ENCODE measurements around the gene AGMAT. TPM values are rescaled to one million over a fixed set of nuclear protein-coding genes. Genes with fewer than 3 reads are reported as not detected.
A peak's percentile ranks its signal among the peaks of the same experiment; 100 is the strongest.

AGMAT gene, protein sequence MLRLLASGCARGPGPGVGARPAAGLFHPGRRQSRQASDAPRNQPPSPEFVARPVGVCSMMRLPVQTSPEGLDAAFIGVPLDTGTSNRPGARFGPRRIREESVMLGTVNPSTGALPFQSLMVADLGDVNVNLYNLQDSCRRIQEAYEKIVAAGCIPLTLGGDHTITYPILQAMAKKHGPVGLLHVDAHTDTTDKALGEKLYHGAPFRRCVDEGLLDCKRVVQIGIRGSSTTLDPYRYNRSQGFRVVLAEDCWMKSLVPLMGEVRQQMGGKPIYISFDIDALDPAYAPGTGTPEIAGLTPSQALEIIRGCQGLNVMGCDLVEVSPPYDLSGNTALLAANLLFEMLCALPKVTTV
- polyA plus RNA-seq (2013, experiment 1 of 2): 0.40 TPM
- 0.33 TPM for polyA plus RNA-seq (2013, experiment 2 of 2)

DNA sequence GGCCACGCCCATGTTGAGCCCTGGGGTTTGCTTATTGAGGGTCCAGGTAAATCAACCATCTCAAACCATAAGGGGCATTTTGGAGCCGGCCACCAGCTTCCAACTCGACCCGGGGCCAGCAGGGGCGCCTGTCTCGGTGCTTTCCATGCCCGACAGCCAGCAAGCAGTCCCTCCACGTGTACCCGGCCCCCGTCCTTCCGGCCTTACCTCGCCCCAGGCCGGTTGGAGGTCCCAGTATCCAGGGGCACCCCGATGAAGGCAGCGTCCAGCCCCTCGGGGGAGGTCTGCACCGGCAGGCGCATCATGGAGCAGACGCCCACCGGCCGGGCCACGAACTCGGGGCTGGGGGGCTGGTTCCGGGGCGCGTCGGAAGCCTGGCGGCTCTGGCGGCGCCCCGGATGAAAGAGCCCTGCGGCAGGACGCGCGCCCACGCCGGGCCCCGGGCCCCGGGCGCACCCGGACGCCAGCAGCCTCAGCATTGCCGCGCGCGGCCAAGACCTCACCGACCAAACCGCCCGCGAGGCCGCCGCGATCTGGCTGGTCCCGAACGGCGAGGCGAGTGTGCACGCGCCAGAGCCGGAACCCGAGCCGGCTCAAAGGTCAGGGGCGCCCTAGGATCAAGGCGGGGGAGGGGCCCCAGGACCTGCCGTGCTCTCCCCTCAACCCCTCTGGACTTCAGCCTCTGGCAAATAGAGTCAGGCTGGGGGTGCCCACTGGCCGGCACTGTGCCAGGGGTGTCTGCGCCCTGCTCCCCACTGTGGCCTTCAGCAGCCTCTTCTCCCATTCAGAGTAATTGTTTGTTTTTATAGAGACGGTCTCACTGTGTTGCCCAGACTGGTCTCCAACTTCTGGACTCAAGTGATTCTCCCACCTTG lies at the start of gene AGMAT:
Gene AGMAT, minus strand, starts transcription at position 563 of the 875 bp plus-strand sequence. Its CDS starts 84 bp downstream, at position 479.
- H2AK5ac ChIP-seq (ENCODE audit: low read depth, low read length): no peak within 1 kb of the TSS
- H3K27me3 ChIP-seq (ENCODE audit: control insufficient read depth in 3 of 3, insufficient read depth in 3 of 3, low read depth in 1 of 3, low read length in 3 of 3): peaks cover 0 to 10% (median 0%) of the 10 kb centered on the region in 3 experiments
- DNase-seq (ENCODE audit: low spot score): no peak
- H3K4me3 ChIP-seq (ENCODE audit: low read length in 2 of 2): peak within 1 kb of the TSS; percentile 38 to 79
- no peak within 1 kb of the TSS for H2BK12ac ChIP-seq (ENCODE audit: low read length)
- H3K9me3 ChIP-seq (replicated peaks in 1 of 2; ENCODE audit: control insufficient read depth in 2 of 2, insufficient read depth in 1 of 2, low read depth in 1 of 2, low read length in 2 of 2): no peaks in the 10 kb centered on the region
- peak within 1 kb of the TSS; percentile 85 for H2BK15ac ChIP-seq (ENCODE audit: low read length)
- H3K36me3 ChIP-seq (replicated peaks in 1 of 2; ENCODE audit: control insufficient read depth in 2 of 2, insufficient read depth in 2 of 2, low read length in 2 of 2): no peaks in the 10 kb centered on the region
- peak within 1 kb of the TSS; percentile 95 for H3K18ac ChIP-seq (ENCODE audit: low read length)
- peak within 1 kb of the TSS; percentile 94 for H2AFZ ChIP-seq (ENCODE audit: low read length)
- no peak within 1 kb of the TSS for H3K4ac ChIP-seq (ENCODE audit: low read length)
- peak within 1 kb of the TSS; percentile 80 for H3K4me2 ChIP-seq (ENCODE audit: insufficient read depth, low read length, poor library complexity, severe bottlenecking)
- no CpG with 5 or more reads among the region's 68 CpGs for WGBS, 2 donors (ENCODE audit: extremely low coverage in 2 of 2, insufficient read length in 2 of 2, insufficient replicate concordance in 1 of 2)
- H3K27ac ChIP-seq (replicated peaks; ENCODE audit: low read length): no peak within 1 kb of the TSS
- H4K8ac ChIP-seq (ENCODE audit: low read depth, low read length): no peak within 1 kb of the TSS
- no peaks in the 10 kb centered on the region for H3K79me1 ChIP-seq (ENCODE audit: low read depth, low read length)
- H3K4me1 ChIP-seq (ENCODE audit: control insufficient read depth in 2 of 2, insufficient read depth in 1 of 2, low read depth in 1 of 2, low read length in 2 of 2): peaks cover 2 to 3% of the 10 kb centered on the region in 2 donors
- peak within 1 kb of the TSS; percentile 38 for H4K91ac ChIP-seq (ENCODE audit: low read depth, low read length, poor library complexity)
- H3K9ac ChIP-seq (ENCODE audit: low read depth, low read length, poor library complexity): peak within 1 kb of the TSS; percentile 30
- H2BK5ac ChIP-seq (ENCODE audit: low read length): no peak within 1 kb of the TSS
- H3K23ac ChIP-seq (ENCODE audit: low read depth, low read length, poor library complexity): peak within 1 kb of the TSS; percentile 3
- peak within 1 kb of the TSS; percentile 61 for H2BK120ac ChIP-seq (ENCODE audit: low read depth, low read length)
- peak within 1 kb of the TSS; percentile 94 for H3K14ac ChIP-seq (ENCODE audit: low read length)

DNA sequence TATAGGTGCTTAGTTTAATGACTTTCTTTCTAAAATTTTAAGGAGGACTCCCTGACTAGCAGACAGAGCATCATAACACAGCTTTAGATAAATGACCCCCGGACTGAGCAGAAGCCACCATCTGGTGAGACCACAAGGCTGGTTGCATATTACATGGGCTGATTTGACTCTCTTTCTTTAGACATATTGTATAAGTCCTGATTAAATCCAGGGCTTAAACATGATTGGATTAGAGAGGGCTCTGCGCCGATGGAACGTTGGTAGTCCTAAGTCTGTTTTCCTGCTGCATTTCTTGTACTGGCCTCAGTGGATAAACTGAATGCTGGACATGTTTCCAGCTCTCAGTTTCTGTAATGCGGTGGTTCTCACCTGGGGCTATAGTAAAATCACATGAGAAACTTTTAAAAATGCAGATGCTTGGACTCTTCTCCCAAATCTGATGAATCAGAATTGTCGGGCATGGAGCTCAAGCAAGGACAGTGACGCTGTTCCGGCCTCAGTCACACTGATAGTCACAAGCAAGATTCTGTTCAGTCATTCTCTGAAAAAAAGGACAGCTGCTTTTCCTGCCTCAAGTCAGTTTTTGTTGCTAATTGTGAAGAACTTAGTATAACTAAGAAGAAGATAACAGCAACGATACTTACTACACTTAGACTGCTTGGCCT lies 49.0 kb upstream of the AGMAT start:
- Histone ChIP-seq H2AFZ (ENCODE audit: low read length) (no peak overlapping the region), H3K14ac (ENCODE audit: low read length) (no peak overlapping the region)

DNA sequence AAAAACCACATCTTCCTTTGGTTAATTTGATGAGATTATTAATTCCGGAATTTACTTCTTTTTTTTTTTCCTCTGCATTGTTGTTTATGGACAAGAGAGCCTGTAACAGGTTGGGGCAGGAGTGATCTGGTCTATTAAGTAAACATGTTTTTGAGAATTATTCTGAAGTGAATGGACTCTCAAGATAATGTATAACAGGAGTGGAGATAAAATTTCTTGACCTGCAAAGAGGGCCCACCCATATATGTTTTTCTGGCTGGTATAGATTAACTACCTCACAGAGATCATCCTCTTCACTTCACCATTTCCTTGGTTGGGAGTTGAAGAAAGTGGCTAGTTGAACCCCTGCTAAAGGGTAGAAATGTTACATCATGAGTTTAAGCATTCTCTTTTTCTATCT lies 43.2 kb upstream of the AGMAT start:
- no peak overlapping the region for H3K18ac ChIP-seq (ENCODE audit: low read length)
- no peak overlapping the region for H2BK12ac ChIP-seq (ENCODE audit: low read length)
- no peak overlapping the region for H3K23ac ChIP-seq (ENCODE audit: low read depth, low read length, poor library complexity)
- peaks cover 12 to 61% of the 10 kb centered on the region in 2 donors for H3K36me3 ChIP-seq (replicated peaks in 1 of 2; ENCODE audit: control insufficient read depth in 2 of 2, insufficient read depth in 2 of 2, low read length in 2 of 2)
- WGBS, 2 donors (ENCODE audit: extremely low coverage in 2 of 2, insufficient read length in 2 of 2, insufficient replicate concordance in 1 of 2): no CpG with 5 or more reads among the region's 1 CpG
- H2BK5ac ChIP-seq (ENCODE audit: low read length): no peak overlapping the region
- no peak for DNase-seq (ENCODE audit: low spot score)
- no peaks in the 10 kb centered on the region for H3K79me1 ChIP-seq (ENCODE audit: low read depth, low read length)
- H3K27ac ChIP-seq (replicated peaks; ENCODE audit: low read length): no peak overlapping the region
- H2AK5ac ChIP-seq (ENCODE audit: low read depth, low read length): no peak overlapping the region
- no peak overlapping the region for H4K8ac ChIP-seq (ENCODE audit: low read depth, low read length)
- H4K91ac ChIP-seq (ENCODE audit: low read depth, low read length, poor library complexity): no peak overlapping the region
- H2BK120ac ChIP-seq (ENCODE audit: low read depth, low read length): no peak overlapping the region
- H3K4me2 ChIP-seq (ENCODE audit: insufficient read depth, low read length, poor library complexity, severe bottlenecking): no peak overlapping the region
- H3K9me3 ChIP-seq (replicated peaks in 1 of 2; ENCODE audit: control insufficient read depth in 2 of 2, insufficient read depth in 1 of 2, low read depth in 1 of 2, low read length in 2 of 2): no peaks in the 10 kb centered on the region
- no peak overlapping the region for H3K4ac ChIP-seq (ENCODE audit: low read length)
- peaks cover 0 to 4% of the 10 kb centered on the region in 2 donors for H3K4me1 ChIP-seq (ENCODE audit: control insufficient read depth in 2 of 2, insufficient read depth in 1 of 2, low read depth in 1 of 2, low read length in 2 of 2)
- H3K9ac ChIP-seq (ENCODE audit: low read depth, low read length, poor library complexity): no peak overlapping the region
- H2AFZ ChIP-seq (ENCODE audit: low read length): no peak overlapping the region
- H3K14ac ChIP-seq (ENCODE audit: low read length): no peak overlapping the region
- no peak overlapping the region for H2BK15ac ChIP-seq (ENCODE audit: low read length)
- no peaks in the 10 kb centered on the region for H3K27me3 ChIP-seq (ENCODE audit: control insufficient read depth in 3 of 3, insufficient read depth in 3 of 3, low read depth in 1 of 3, low read length in 3 of 3)
- no peak overlapping the region for H3K4me3 ChIP-seq (ENCODE audit: low read length in 2 of 2)

More for the DNA sequence above, 49.0 kb upstream of the AGMAT start:
- Histone ChIP-seq H3K4me2 (ENCODE audit: insufficient read depth, low read length, poor library complexity, severe bottlenecking) (no peak overlapping the region), H3K4ac (ENCODE audit: low read length) (no peak overlapping the region), H2BK120ac (ENCODE audit: low read depth, low read length) (no peak overlapping the region), H3K4me3 (ENCODE audit: low read length in 2 of 2) (no peak overlapping the region), H3K9me3 (replicated peaks in 1 of 2; ENCODE audit: control insufficient read depth in 2 of 2, insufficient read depth in 1 of 2, low read depth in 1 of 2, low read length in 2 of 2) (no peaks in the 10 kb centered on the region), H3K27me3 (ENCODE audit: control insufficient read depth in 3 of 3, insufficient read depth in 3 of 3, low read depth in 1 of 3, low read length in 3 of 3) (no peaks in the 10 kb centered on the region), H3K4me1 (ENCODE audit: control insufficient read depth in 2 of 2, insufficient read depth in 1 of 2, low read depth in 1 of 2, low read length in 2 of 2) (no peaks in the 10 kb centered on the region), H3K27ac (replicated peaks; ENCODE audit: low read length) (no peak overlapping the region), H4K8ac (ENCODE audit: low read depth, low read length) (no peak overlapping the region), H3K79me1 (ENCODE audit: low read depth, low read length) (no peaks in the 10 kb centered on the region), H3K36me3 (replicated peaks in 1 of 2; ENCODE audit: control insufficient read depth in 2 of 2, insufficient read depth in 2 of 2, low read length in 2 of 2) (peaks cover 37 to 93% of the 10 kb centered on the region in 2 donors), H2BK12ac (ENCODE audit: low read length) (no peak overlapping the region), H3K23ac (ENCODE audit: low read depth, low read length, poor library complexity) (no peak overlapping the region), H2AK5ac (ENCODE audit: low read depth, low read length) (no peak overlapping the region), H3K18ac (ENCODE audit: low read length) (no peak overlapping the region), H3K9ac (ENCODE audit: low read depth, low read length, poor library complexity) (no peak overlapping the region), H4K91ac (ENCODE audit: low read depth, low read length, poor library complexity) (no peak overlapping the region), H2BK15ac (ENCODE audit: low read length) (no peak overlapping the region), H2BK5ac (ENCODE audit: low read length) (no peak overlapping the region)
- WGBS, 2 donors (ENCODE audit: extremely low coverage in 2 of 2, insufficient read length in 2 of 2, insufficient replicate concordance in 1 of 2): no CpG with 5 or more reads among the region's 9 CpGs
- DNase-seq (ENCODE audit: low spot score): no peak

Data from neuronal stem cell (in vitro differentiated cells).